DOHH2 (cell line): ENCODE measurements around the gene FTHL17.

Source experiments
- H3F3A ChIP-seq: fragments of 200-600 bp; sonication (generic), shearing (Covaris generic); 2 replicates; pipeline ENCODE4 v1.6.0; 2016; ENCODE audit warnings: antibody characterized with exemption, mild to moderate bottlenecking; ENCODE audit not compliant: control insufficient read depth, insufficient read depth
- H3K27ac ChIP-seq: fragments of 200-600 bp; sonication (generic); 2 replicates; pipeline ENCODE4 v1.5.1; 2014; ENCODE audit warnings: low read depth, mild to moderate bottlenecking, low read length, moderate library complexity
- H3K27me3 ChIP-seq: fragments of 200-600 bp; sonication (generic); 2 replicates; pipeline ENCODE4 v1.6.1; 2014; ENCODE audit warnings: mild to moderate bottlenecking, low read length, mixed read lengths; ENCODE audit not compliant: control insufficient read depth
- H3K36me3 ChIP-seq: fragments of 200-600 bp; sonication (generic); 2 replicates; pipeline ENCODE4 v1.6.1; 2014; ENCODE audit warnings: mild to moderate bottlenecking, low read length, moderate library complexity, mixed read lengths; ENCODE audit not compliant: control insufficient read depth
- H3K4me1 ChIP-seq: fragments of 200-600 bp; sonication (generic); 2 replicates; pipeline ENCODE4 v1.6.1; 2014; ENCODE audit warnings: mild to moderate bottlenecking, low read length, mixed read lengths; ENCODE audit not compliant: control insufficient read depth
- H3K4me2 ChIP-seq: fragments of 200-600 bp; sonication (generic); 2 replicates; pipeline ENCODE4 v1.6.0; 2014; ENCODE audit warnings: mild to moderate bottlenecking, low read length, moderate library complexity
- H3K4me3 ChIP-seq: fragments of 200-600 bp; sonication (generic); 2 replicates; pipeline ENCODE4 v1.5.1; 2014; ENCODE audit warnings: mild to moderate bottlenecking, low read length, mixed read lengths
- H3K79me2 ChIP-seq: fragments of 200-600 bp; sonication (generic); 2 replicates; pipeline ENCODE4 v1.6.1; 2014; ENCODE audit warnings: mild to moderate bottlenecking, low read length, mixed read lengths; ENCODE audit not compliant: control insufficient read depth
- H3K9me2 ChIP-seq: fragments of 200-600 bp; sonication (generic); replicated peaks from 2 replicates; pipeline ENCODE4 v1.6.1; 2014; ENCODE audit warnings: mild to moderate bottlenecking, low read length, mixed read lengths; ENCODE audit not compliant: control insufficient read depth
- H3K9me3 ChIP-seq: fragments of 200-600 bp; sonication (generic); 2 replicates; pipeline ENCODE4 v1.6.1; 2014; ENCODE audit warnings: antibody characterized with exemption, low read length, mixed read lengths; ENCODE audit not compliant: control insufficient read depth, insufficient read depth
- H4K20me1 ChIP-seq: fragments of 200-600 bp; sonication (generic); 2 replicates; pipeline ENCODE4 v1.6.0; 2014; ENCODE audit warnings: low read depth, mild to moderate bottlenecking, antibody characterized with exemption, low read length, moderate library complexity; ENCODE audit not compliant: control insufficient read depth, insufficient read depth
- CTCF ChIP-seq: fragments of 200-600 bp; sonication (generic); IDR thresholded peaks from one replicate; pipeline ENCODE4 v1.5.1; 2014; ENCODE audit warnings: antibody characterized with exemption, mild to moderate bottlenecking, low read depth, low read length; ENCODE audit not compliant: poor library complexity, severe bottlenecking
- EZH2phosphoT487 ChIP-seq: fragments of 200-600 bp; sonication (generic); IDR thresholded peaks from 2 replicates; pipeline ENCODE4 v1.6.1; 2017; ENCODE audit warnings: borderline replicate concordance, mild to moderate bottlenecking, antibody characterized with exemption, low read length, moderate library complexity, mixed read lengths

The FTHL17 gene

GRCh38 chrX:31038575-31039326, 33.1 kb downstream of the FTHL17 start:
- H4K20me1 ChIP-seq: no peaks in the 10 kb centered on the region
- no peak overlapping the region for H3K27ac ChIP-seq
- H3K4me1 ChIP-seq: no peaks in the 10 kb centered on the region
- no peaks in the 10 kb centered on the region for H3K36me3 ChIP-seq
- TF ChIP-seq CTCF: peak; percentile 60
- TF ChIP-seq EZH2phosphoT487: no peak
- no peaks in the 10 kb centered on the region for H3F3A ChIP-seq
- H3K4me2 ChIP-seq: no peak overlapping the region
- H3K4me3 ChIP-seq: no peak overlapping the region
- H3K79me2 ChIP-seq: no peaks in the 10 kb centered on the region
- no peaks in the 10 kb centered on the region for H3K9me2 ChIP-seq
- H3K9me3 ChIP-seq: no peaks in the 10 kb centered on the region
- no peaks in the 10 kb centered on the region for H3K27me3 ChIP-seq

- Histone ChIP-seq H3K4me1 (no peaks in the 10 kb centered on the region), H3K4me3 (no peak overlapping the region), H3K4me2 (no peak overlapping the region), H3K27me3 (no peaks in the 10 kb centered on the region), H3K9me2 (no peaks in the 10 kb centered on the region), H3F3A (no peaks in the 10 kb centered on the region), H3K27ac (no peak overlapping the region), H3K79me2 (no peaks in the 10 kb centered on the region), H4K20me1 (no peaks in the 10 kb centered on the region), H3K9me3 (no peaks in the 10 kb centered on the region), H3K36me3 (no peaks in the 10 kb centered on the region)
- TF ChIP-seq EZH2phosphoT487: no peak
- TF ChIP-seq CTCF: peak; percentile 43
These were observed 34.9 kb downstream of the FTHL17 start for GRCh38 chrX:31036895-31037294.

- no peaks in the 10 kb centered on the region for H3F3A ChIP-seq
- H3K27ac ChIP-seq: no peak overlapping the region
- no peaks in the 10 kb centered on the region for H3K4me1 ChIP-seq
- no peak for TF ChIP-seq EZH2phosphoT487
- no peak for TF ChIP-seq CTCF
- H3K36me3 ChIP-seq: no peaks in the 10 kb centered on the region
- no peaks in the 10 kb centered on the region for H3K79me2 ChIP-seq
- H3K27me3 ChIP-seq: no peaks in the 10 kb centered on the region
- H3K9me2 ChIP-seq: no peaks in the 10 kb centered on the region
- no peak overlapping the region for H3K4me3 ChIP-seq
- no peak overlapping the region for H3K4me2 ChIP-seq
- no peaks in the 10 kb centered on the region for H3K9me3 ChIP-seq
- no peaks in the 10 kb centered on the region for H4K20me1 ChIP-seq
These were observed 44.5 kb downstream of the FTHL17 start for GRCh38 chrX:31027351-31027750.
